B cell (primary cell): ENCODE data around the gene TCERG1L. TPM values are rescaled to one million over a fixed set of nuclear protein-coding genes. Genes with fewer than 3 reads are reported as not detected.

Experiments
- ATAC-seq: fragments of 200-7000 bp; cut with Tn5 transposase; one replicate; pipeline ENCODE4 v1.10.0; 2021; ENCODE audit warnings: low read depth, mild to moderate bottlenecking, moderate number of reproducible peaks, moderate library complexity
- CTCF ChIA-PET: fragments of 350-600 bp; sonication (Branson Sonifier 250); formaldehyde crosslinking; loops from one replicate; lab custom pipeline; 2021; ENCODE audit warnings: antibody characterized with exemption, inconsistent platforms; lab: Charles Lee
- POLR2A ChIA-PET: fragments of 350-600 bp; sonication (Branson Sonifier 250); formaldehyde crosslinking; loops from one replicate; lab custom pipeline; 2021; ENCODE audit warnings: antibody characterized with exemption; lab: Charles Lee
- DNase-seq: peaks from one replicate; pipeline ENCODE4 v3.0.0; 2013
- H2AFZ ChIP-seq: 2 replicates; pipeline ENCODE4 v1.6.1; 2012; ENCODE audit warnings: mild to moderate bottlenecking, low read depth, low read length; ENCODE audit not compliant: insufficient read depth, poor library complexity, severe bottlenecking
- H3K27ac ChIP-seq, 2 donors: 1 replicate in 1 of 2; 2 replicates in 1 of 2; pipeline ENCODE4 v1.5.1; 2012 to 2013; ENCODE audit warnings: low read length in 2 of 2, mild to moderate bottlenecking in 2 of 2, moderate library complexity in 1 of 2
- H3K27me3 ChIP-seq, 4 experiments: fragments of 200-600 bp in 1 of 4; sonication (generic) in 1 of 4; replicated peaks in 1 of 4; 1 replicate in 2 of 4; 2 replicates in 2 of 4; pipeline versions ENCODE4 v1.6.1 to v1.7.0; 2013 to 2016; ENCODE audit warnings: low read length in 3 of 4, mild to moderate bottlenecking in 2 of 4, mixed read lengths in 1 of 4, moderate library complexity in 1 of 4; ENCODE audit not compliant: insufficient read depth in 4 of 4, control insufficient read depth in 3 of 4; ENCODE audit errors: control extremely low read depth in 1 of 4
- H3K36me3 ChIP-seq, 2 experiments: replicated peaks in 1 of 2; 1 replicate in 1 of 2; 2 replicates in 1 of 2; pipeline versions ENCODE4 v1.6.1 to v1.7.1; 2013; ENCODE audit warnings: low read length in 1 of 2; ENCODE audit not compliant: insufficient read depth in 2 of 2, control insufficient read depth in 1 of 2; ENCODE audit errors: control extremely low read depth in 1 of 2, extremely low read depth in 1 of 2
- H3K4me1 ChIP-seq, 2 donors: fragments of 200-600 bp in 1 of 2; sonication (generic) in 1 of 2; 1 replicate in 1 of 2; 2 replicates in 1 of 2; pipeline versions ENCODE4 v1.5.1 to v1.6.1; 2013 to 2017; ENCODE audit warnings: low read length in 2 of 2; ENCODE audit not compliant: control insufficient read depth in 2 of 2, insufficient read depth in 2 of 2
- H3K4me2 ChIP-seq: replicated peaks from 2 replicates; pipeline ENCODE3; 2012; ENCODE audit warnings: mild to moderate bottlenecking, low read depth, low read length; ENCODE audit not compliant: poor library complexity, severe bottlenecking
- H3K4me3 ChIP-seq, 5 experiments: fragments of 200-600 bp in 1 of 5; sonication (generic) in 1 of 5; 1 replicate in 3 of 5; 2 replicates in 2 of 5; pipeline versions ENCODE4 v1.5.1 to v1.7.0; 2011 to 2016; ENCODE audit warnings: low read length in 4 of 5, mild to moderate bottlenecking in 4 of 5, low read depth in 2 of 5, control low read depth in 1 of 5, moderate library complexity in 1 of 5; ENCODE audit not compliant: insufficient read depth in 1 of 5; ENCODE audit errors: control extremely low read depth in 1 of 5, extremely low read depth in 1 of 5
- H3K79me2 ChIP-seq: fragments of 200-600 bp; sonication (generic); one replicate; pipeline ENCODE4 v1.6.0; 2016; ENCODE audit warnings: low read length; ENCODE audit not compliant: control insufficient read depth, insufficient read depth
- H3K9ac ChIP-seq: fragments of 200-600 bp; sonication (generic); 2 replicates; pipeline ENCODE4 v1.6.1; 2017; ENCODE audit warnings: mild to moderate bottlenecking, low read length, moderate library complexity
- H3K9me3 ChIP-seq, 3 donors: one replicate each; pipeline versions ENCODE4 v1.6.1 to v1.7.1; 2013; ENCODE audit warnings: low read length in 2 of 3; ENCODE audit not compliant: control insufficient read depth in 2 of 3, insufficient read depth in 1 of 3; ENCODE audit errors: control extremely low read depth in 1 of 3
- H4K20me1 ChIP-seq: 2 replicates; pipeline ENCODE4 v1.6.0; 2012; ENCODE audit warnings: mild to moderate bottlenecking, low read length; ENCODE audit not compliant: insufficient read depth, control insufficient read depth, poor library complexity, severe bottlenecking
- H3K27ac Mint-ChIP-seq: one replicate; pipeline ENCODE4 v1.8.0; 2021; ENCODE audit warnings: mixed read lengths
- H3K27me3 Mint-ChIP-seq: one replicate; pipeline ENCODE4 v1.8.0; 2021; ENCODE audit warnings: mixed read lengths
- H3K4me1 Mint-ChIP-seq: one replicate; pipeline ENCODE4 v1.8.0; 2021; ENCODE audit warnings: mixed read lengths
- H3K4me3 Mint-ChIP-seq: one replicate; pipeline ENCODE4 v1.8.0; 2021; ENCODE audit warnings: mixed read lengths
- H3K9me3 Mint-ChIP-seq: one replicate; pipeline ENCODE4 v1.8.0; 2022; ENCODE audit warnings: mixed read lengths; ENCODE audit not compliant: insufficient read depth
- CTCF ChIP-seq: fragments of 200-600 bp; IDR thresholded peaks from one replicate; pipeline ENCODE4 v1.8.0; 2022; ENCODE audit warnings: antibody characterized with exemption, mild to moderate bottlenecking
- EZH2 ChIP-seq: IDR thresholded peaks from 2 replicates; pipeline ENCODE4 v1.6.1; 2012; ENCODE audit warnings: borderline replicate concordance, low read depth, mild to moderate bottlenecking, moderate library complexity, low read length; ENCODE audit not compliant: insufficient read depth, poor library complexity, severe bottlenecking
- WGBS: methylation state at CpG from one replicate; pipeline ENCODE4 v1.1.5; 2013; ENCODE audit warnings: missing lambda C conversion rate; ENCODE audit not compliant: insufficient coverage; 5-methylcytosine and 5-hydroxymethylcytosine counted together
- intact Hi-C: fragments of 100-400 bp; cut with micrococcal nuclease; formaldehyde crosslinking; loops from one replicate; pipeline ENCODE4 v1.10.0; 2022
- polyA plus RNA-seq: library from polyadenylated mRNA; depleted of rRNA; stranded (reverse); fragments of >200 nt; gene quantifications from 2 replicates; pipeline ENCODE4 v1.2.3, GENCODE V29; 2012
- total RNA-seq, 2 donors: library from RNA; stranded (reverse); fragments of 120-200 nt in 1 of 2; gene quantifications; 1 replicate in 1 of 2; 2 replicates in 1 of 2; pipeline versions ENCODE4 v1.2.3 to v1.2.4, GENCODE V29; 2013 to 2022

Gene TCERG1L
- total and polyA plus RNA-seq, 2 donors (not counting 1 experiment from before 2014, with no cell fraction given) = 0.10 TPM; not detected in 1

DNA sequence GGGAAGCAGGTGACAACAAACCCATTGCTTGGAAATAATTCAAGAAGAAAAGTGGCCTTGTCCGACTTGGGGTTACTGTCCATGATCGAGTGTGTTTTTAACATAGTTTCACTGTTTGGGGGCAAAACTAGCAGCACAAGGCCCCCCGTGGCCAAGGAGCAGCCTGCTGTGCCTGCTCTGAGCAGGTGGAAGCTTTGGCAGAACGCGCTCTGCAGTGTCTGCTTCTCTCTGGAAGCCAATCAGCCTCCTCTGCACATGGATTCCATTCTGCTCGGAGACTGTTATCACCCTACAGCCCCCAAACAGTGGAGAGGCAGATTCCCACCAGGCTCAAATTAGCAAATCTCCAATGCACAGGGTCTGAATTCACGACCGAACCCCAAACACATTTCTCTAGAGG lies 7.3 kb upstream of the TCERG1L start:
- no peak for DNase-seq
- TF ChIP-seq EZH2 (no peak), CTCF (no peak)
- H3K79me2 ChIP-seq = no peaks in the 10 kb centered on the region
- ChIA-PET POLR2A (no interaction called here), CTCF (no interaction called here)
- H3K9ac ChIP-seq = no peak overlapping the region
- H3K4me2 ChIP-seq = no peak overlapping the region
- H3K4me3 ChIP-seq = no peak overlapping the region
- peaks cover 0 to 9% (median 0%) of the 10 kb centered on the region in 4 experiments for H3K27me3 ChIP-seq
- H4K20me1 ChIP-seq = no peaks in the 10 kb centered on the region
- Mint-ChIP-seq H3K4me1 (no peaks in the 10 kb centered on the region), H3K27ac (no peak overlapping the region), H3K27me3 (peaks cover 49% of the 10 kb centered on the region), H3K9me3 (no peaks in the 10 kb centered on the region), H3K4me3 (no peak overlapping the region)
- no peaks in the 10 kb centered on the region for H3K4me1 ChIP-seq
- 82% methylated on average over 8 of the region's 8 CpGs for WGBS
- H3K36me3 ChIP-seq = no peaks in the 10 kb centered on the region
- peaks cover 0 to 15% (median 0%) of the 10 kb centered on the region in 3 donors for H3K9me3 ChIP-seq
- H2AFZ ChIP-seq = no peak overlapping the region
- intact Hi-C loops = no loop called here
- no peak overlapping the region for H3K27ac ChIP-seq
- no peak for ATAC-seq

GRCh38 chr10:131318291-131318690 lies 6.8 kb upstream of the TCERG1L start:
- Mint-ChIP-seq H3K4me3 (no peak overlapping the region), H3K4me1 (no peaks in the 10 kb centered on the region), H3K27ac (no peak overlapping the region), H3K27me3 (peaks cover 49% of the 10 kb centered on the region), H3K9me3 (no peaks in the 10 kb centered on the region)
- 64% methylated on average over 6 of the region's 11 CpGs for whole genome bisulfite sequencing
- CTCF ChIA-PET = no interaction called here
- Histone ChIP-seq H4K20me1 (no peaks in the 10 kb centered on the region), H3K4me3 (no peak overlapping the region), H3K36me3 (no peaks in the 10 kb centered on the region), H3K79me2 (no peaks in the 10 kb centered on the region), H2AFZ (no peak overlapping the region), H3K27ac (no peak overlapping the region), H3K4me1 (no peaks in the 10 kb centered on the region), H3K9me3 (peaks cover 0 to 13% (median 0%) of the 10 kb centered on the region in 3 donors), H3K4me2 (no peak overlapping the region), H3K9ac (no peak overlapping the region), H3K27me3 (peaks cover 0 to 13% (median 0%) of the 10 kb centered on the region in 4 experiments)
- POLR2A ChIA-PET = no interaction called here
- TF ChIP-seq CTCF (no peak), EZH2 (no peak)
- intact Hi-C loops = no loop called here
- ATAC-seq (no peak), DNase-seq (no peak)
